GM19023 (cell line): Measurements from ENCODE around the gene SLCO2A1.

Experiments
- ATAC-seq: cut with Tn5 transposase; IDR thresholded peaks from one replicate; pipeline ENCODE4 v1.9.1; 2021; ENCODE audit warnings: mild to moderate bottlenecking, moderate library complexity; ENCODE audit not compliant: unreplicated experiment

Gene SLCO2A1

GRCh38 chr3:134002306-134002705 lies 27.4 kb downstream of the SLCO2A1 start:
- ATAC-seq = no peak

- ATAC-seq = no peak
These were observed 28.5 kb downstream of the SLCO2A1 start for GRCh38 chr3:134001251-134001650.

- no peak for ATAC-seq
These were observed 29.6 kb downstream of the SLCO2A1 start for GRCh38 chr3:133999891-134000685.

GRCh38 chr3:133998691-133999241 lies 31.0 kb downstream of the SLCO2A1 start:
- ATAC-seq = no peak

GRCh38 chr3:133997871-133998635 lies 31.7 kb downstream of the SLCO2A1 start:
- no peak for ATAC-seq

GRCh38 chr3:133996996-133997395 lies 32.7 kb downstream of the SLCO2A1 start:
- no peak for ATAC-seq

GRCh38 chr3:133996251-133996661 lies 33.5 kb downstream of the SLCO2A1 start:
- ATAC-seq = no peak

- no peak for ATAC-seq
These were observed 34.5 kb downstream of the SLCO2A1 start for GRCh38 chr3:133995264-133995663.

- ATAC-seq = no peak
These were observed 35.4 kb downstream of the SLCO2A1 start for GRCh38 chr3:133994166-133994890.

GRCh38 chr3:133992951-133993620 lies 36.6 kb downstream of the SLCO2A1 start:
- ATAC-seq = no peak

- ATAC-seq = no peak
These were observed 37.3 kb downstream of the SLCO2A1 start for GRCh38 chr3:133992381-133992780.

- ATAC-seq = no peak
These were observed 38.1 kb downstream of the SLCO2A1 start for GRCh38 chr3:133991637-133992036.

- ATAC-seq = no peak
These were observed 38.5 kb downstream of the SLCO2A1 start for GRCh38 chr3:133991209-133991608.

- no peak for ATAC-seq
These were observed 39.6 kb downstream of the SLCO2A1 start for GRCh38 chr3:133989936-133990702.

- ATAC-seq = no peak
These were observed 41.0 kb downstream of the SLCO2A1 start for GRCh38 chr3:133988631-133989161.

GRCh38 chr3:133987948-133988484 lies 41.7 kb downstream of the SLCO2A1 start:
- ATAC-seq = no peak

- no peak for ATAC-seq
These were observed 42.6 kb downstream of the SLCO2A1 start for GRCh38 chr3:133987136-133987535.

GRCh38 chr3:133986311-133986710 lies 43.4 kb downstream of the SLCO2A1 start:
- no peak for ATAC-seq

- no peak for ATAC-seq
These were observed 44.8 kb downstream of the SLCO2A1 start for GRCh38 chr3:133984975-133985374.
